Sciatic nerve (tissue), 2 donors: Measurements from ENCODE around the gene ZNF490. TPM values are rescaled to one million over a fixed set of nuclear protein-coding genes. Genes with fewer than 3 reads are reported as not detected.
"Not testable (repeated sequence)": the region's sequence is repeated elsewhere in the genome, so short reads cannot be mapped to it uniquely, and the experiment has no call there.

Source experiments
- ATAC-seq: fragments of 200-7000 bp; cut with Tn5 transposase; one replicate; pipeline ENCODE4 v1.9.1; 2020; ENCODE audit warnings: mild to moderate bottlenecking, moderate library complexity
- DNase-seq: peaks from one replicate; pipeline ENCODE4 v3.0.0-alpha.2; 2020; ENCODE audit warnings: low spot score
- intact Hi-C: fragments of 100-400 bp; cut with DNase I; formaldehyde crosslinking; loops from one replicate; pipeline ENCODE4 v1.14.2; 2022
- total RNA-seq: library from RNA; stranded (reverse); fragmentation: NEBNext Ultra II Directional; extraction: Animal tissue kit (Norgen Biotek cat#: 25700); gene quantifications from one replicate; pipeline ENCODE4 v1.2.1, GENCODE V29; 2021
- donor health status: DM: no; HTN: no; CAD: no.
- donor health status: DM: no; HTN: no; CAD: no.

Gene ZNF490
- total RNA-seq, result 8.6 TPM

- intact Hi-C loops, result no loop called here
- ATAC-seq (peak; percentile 100), DNase-seq (peak; percentile 99)
Observed at GRCh38 chr19:12610540-12611360, at the start of gene ZNF490, which contains the start of gene ZNF791. TSS of gene ZNF490 (minus strand) at chr19:12610813. CDS start at chr19:12610680, 133 bp downstream. TSS of gene ZNF791 (plus strand) at chr19:12610920. CDS start at chr19:12611080, 160 bp downstream.

- ATAC-seq (no peak), DNase-seq (no peak)
- intact Hi-C loops, result loop anchor here (5.0 kb wide), 1 partner anchor 949 kb away; no protein-coding TSS in a partner anchor
Observed at GRCh38 chr19:12657966-12658365, 47.4 kb upstream of the ZNF490 start.

GRCh38 chr19:12656899-12657571, 46.4 kb upstream of the ZNF490 start:
- DNase-seq, result no peak
- ATAC-seq, result no peak
- intact Hi-C loops, result loop anchor here (5.0 kb wide), 1 partner anchor 950 kb away; no protein-coding TSS in a partner anchor

- DNase-seq (no peak), ATAC-seq (no peak)
- intact Hi-C loops, result loop anchor here (5.0 kb wide), 1 partner anchor 952 kb away; no protein-coding TSS in a partner anchor
Observed at GRCh38 chr19:12655546-12655945, 44.9 kb upstream of the ZNF490 start.

- no peak for ATAC-seq
- no peak for DNase-seq
Observed at GRCh38 chr19:12652219-12652618, 41.6 kb upstream of the ZNF490 start.

GRCh38 chr19:12649941-12650340, 39.3 kb upstream of the ZNF490 start:
- DNase-seq, result no peak
- no peak for ATAC-seq
- intact Hi-C loops, result no loop called here

More at GRCh38 chr19:12652219-12652618, 41.6 kb upstream of the ZNF490 start:
- intact Hi-C loops, result no loop called here

- DNase-seq, result no peak
- intact Hi-C loops, result no loop called here
- peak; percentile 16 for ATAC-seq
Observed at GRCh38 chr19:12648088-12648487, 37.5 kb upstream of the ZNF490 start.

GRCh38 chr19:12647490-12648071, 37.0 kb upstream of the ZNF490 start:
- intact Hi-C loops, result no loop called here
- ATAC-seq (peak; percentile 90), DNase-seq (peak; percentile 83)

- DNase-seq (no peak), ATAC-seq (peak; percentile 5)
- intact Hi-C loops, result no loop called here
Observed at GRCh38 chr19:12647047-12647446, 36.4 kb upstream of the ZNF490 start.

GRCh38 chr19:12646551-12646950, 35.9 kb upstream of the ZNF490 start:
- DNase-seq, result no peak
- intact Hi-C loops, result no loop called here
- no peak for ATAC-seq

- ATAC-seq, DNase-seq, intact Hi-C loops: not testable (repeated sequence)
Observed at GRCh38 chr19:12643716-12644115, 33.1 kb upstream of the ZNF490 start.

- ATAC-seq, result no peak
- intact Hi-C loops, result no loop called here
- DNase-seq, result no peak
Observed at GRCh38 chr19:12642506-12642905, 31.9 kb upstream of the ZNF490 start.

GRCh38 chr19:12641456-12641855, 30.8 kb upstream of the ZNF490 start:
- no peak for DNase-seq
- intact Hi-C loops, result no loop called here
- no peak for ATAC-seq

GRCh38 chr19:12639901-12640613, 29.4 kb upstream of the ZNF490 start:
- intact Hi-C loops, result no loop called here
- DNase-seq, result peak; percentile 88
- ATAC-seq, result peak; percentile 92

- no peak for DNase-seq
- ATAC-seq, result no peak
- intact Hi-C loops, result no loop called here
Observed at GRCh38 chr19:12638611-12639182, 28.1 kb upstream of the ZNF490 start.

GRCh38 chr19:12636631-12637030, 26.0 kb upstream of the ZNF490 start:
- peak; percentile 31 for DNase-seq
- ATAC-seq, result no peak

GRCh38 chr19:12629215-12629614, 18.6 kb upstream of the ZNF490 start:
- DNase-seq, result no peak
- ATAC-seq, result no peak
- intact Hi-C loops, result no loop called here

More at GRCh38 chr19:12636631-12637030, 26.0 kb upstream of the ZNF490 start:
- intact Hi-C loops, result no loop called here
